Jurkat, Clone E6-1 (cell line): ENCODE results near the gene ARHGAP24.
"Not testable (repeated sequence)": the region's sequence is repeated elsewhere in the genome, so short reads cannot be mapped to it uniquely, and the experiment has no call there.

Source experiments
- DNase-seq: peaks from one replicate; pipeline ENCODE4 v3.0.0-alpha.2; 2011; ENCODE audit warnings: low read depth, low spot score
- H3K4me3 ChIP-seq: 2 replicates; pipeline ENCODE4 v1.5.1; 2011; ENCODE audit warnings: mild to moderate bottlenecking, low read length, control low read depth, moderate library complexity

Gene ARHGAP24

DNA sequence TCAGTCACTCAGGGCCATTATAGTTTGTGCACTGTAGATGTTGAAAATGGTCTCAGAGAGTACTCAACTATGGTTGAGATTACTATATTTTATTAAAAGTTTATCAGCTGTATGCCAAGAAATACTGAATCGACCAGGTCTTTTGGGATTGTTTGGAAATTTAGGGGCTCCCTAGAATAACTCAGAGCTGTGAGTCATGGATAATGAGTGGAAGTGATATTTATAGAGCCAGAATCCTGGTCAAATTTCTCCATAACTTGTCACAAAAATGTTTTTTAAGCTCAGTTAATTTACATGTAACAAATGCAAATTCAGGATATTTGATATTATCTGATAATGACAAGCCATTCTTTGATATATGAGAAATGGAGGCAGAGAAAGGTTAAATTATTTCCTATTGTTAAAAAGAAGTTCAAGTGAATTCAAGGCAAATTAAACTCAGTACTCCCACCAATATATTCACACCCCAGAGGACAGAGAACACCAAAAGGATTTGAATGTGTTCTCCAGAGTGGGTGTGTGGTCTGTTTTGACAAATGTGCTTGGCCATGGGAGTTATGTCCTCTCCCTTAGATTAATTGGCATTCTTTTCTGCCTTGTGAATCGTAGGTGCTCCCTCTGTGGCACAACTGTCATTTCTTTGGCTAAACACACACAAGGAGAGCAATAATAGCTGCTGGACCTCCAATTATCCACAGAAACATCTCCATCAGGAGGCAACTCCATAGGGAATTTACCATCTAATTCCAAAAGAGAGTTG lies 37.7 kb downstream of the ARHGAP24 start:
- H3K4me3 ChIP-seq, result no peak overlapping the region
- DNase-seq, result no peak

DNA sequence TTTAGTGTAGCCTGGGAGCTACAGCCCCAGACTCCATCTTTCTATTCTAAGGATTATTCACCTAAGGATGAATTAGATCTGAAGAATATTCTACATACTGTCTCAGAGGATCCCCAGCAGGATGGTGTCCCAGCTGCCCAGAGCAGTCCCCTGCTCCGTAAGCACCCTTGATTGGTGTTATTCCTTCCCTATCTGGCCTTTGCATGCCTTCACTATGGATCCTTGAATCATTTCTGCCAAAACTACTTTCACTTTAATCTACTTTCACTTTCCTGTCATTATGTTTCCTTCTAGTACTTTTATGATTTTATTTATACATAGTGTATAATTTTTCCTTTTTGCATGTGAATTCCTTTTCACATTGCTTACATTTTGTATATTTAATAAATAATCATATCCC lies 39.2 kb downstream of the ARHGAP24 start:
- no peak overlapping the region for H3K4me3 ChIP-seq
- DNase-seq, result no peak

DNA sequence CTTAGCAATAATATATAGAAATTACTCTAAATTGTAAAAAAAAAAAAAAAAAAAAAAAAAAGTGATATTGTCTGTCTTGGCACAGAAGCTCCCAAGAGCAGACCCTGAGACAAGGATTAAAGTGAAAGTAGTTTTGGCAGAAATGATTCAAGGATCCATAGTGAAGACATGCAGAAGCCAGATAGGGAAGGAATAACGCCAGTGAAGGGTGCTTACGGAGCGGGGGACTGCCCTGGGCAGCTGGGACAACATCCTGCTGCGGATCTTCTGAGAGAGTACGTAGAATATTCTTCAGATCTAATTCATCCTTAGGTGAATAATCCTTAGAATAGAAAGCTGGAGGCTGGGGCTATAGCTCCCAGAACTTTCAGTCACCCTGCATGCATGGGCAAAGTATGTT lies 39.8 kb downstream of the ARHGAP24 start:
- H3K4me3 ChIP-seq, result no peak overlapping the region
- no peak for DNase-seq

DNA sequence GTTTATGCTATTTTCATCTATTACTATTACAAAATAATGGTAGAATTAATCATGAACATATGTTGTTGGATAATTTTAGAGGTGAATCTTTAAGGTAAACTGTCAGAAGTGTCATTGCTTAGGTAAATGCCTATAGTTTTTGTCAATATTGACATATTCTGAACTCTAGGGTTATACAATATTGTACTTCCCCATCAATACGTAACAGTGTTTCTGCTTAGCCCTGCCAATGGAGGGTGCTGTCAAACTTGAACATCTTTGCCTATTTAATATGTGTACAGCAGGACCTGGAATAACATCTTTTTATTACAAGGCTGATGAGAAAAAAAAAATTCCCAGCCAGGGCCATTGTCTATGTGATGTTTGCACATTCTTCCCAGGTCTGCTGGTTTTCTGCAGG lies 40.8 kb downstream of the ARHGAP24 start:
- no peak for DNase-seq
- H3K4me3 ChIP-seq, result no peak overlapping the region

DNA sequence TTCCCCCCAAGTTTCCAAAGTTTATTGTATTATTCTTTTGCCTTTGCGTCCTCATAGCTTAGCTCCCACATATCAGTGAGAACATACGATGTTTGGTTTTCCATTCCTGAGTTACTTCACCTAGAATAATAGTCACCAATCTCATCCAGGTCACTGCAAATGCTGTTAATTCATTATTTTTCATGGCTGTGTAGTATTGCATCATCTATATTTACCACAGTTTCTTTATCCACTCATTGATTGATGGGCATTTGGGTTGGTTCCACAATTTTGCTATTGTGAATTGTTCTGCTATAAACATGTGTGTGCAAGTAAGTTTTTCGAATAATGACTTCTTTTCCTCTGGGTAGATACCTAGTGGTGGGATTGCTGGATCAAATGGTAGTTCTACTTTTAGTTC lies 43.6 kb downstream of the ARHGAP24 start:
- H3K4me3 ChIP-seq, DNase-seq: not testable (repeated sequence)

DNA sequence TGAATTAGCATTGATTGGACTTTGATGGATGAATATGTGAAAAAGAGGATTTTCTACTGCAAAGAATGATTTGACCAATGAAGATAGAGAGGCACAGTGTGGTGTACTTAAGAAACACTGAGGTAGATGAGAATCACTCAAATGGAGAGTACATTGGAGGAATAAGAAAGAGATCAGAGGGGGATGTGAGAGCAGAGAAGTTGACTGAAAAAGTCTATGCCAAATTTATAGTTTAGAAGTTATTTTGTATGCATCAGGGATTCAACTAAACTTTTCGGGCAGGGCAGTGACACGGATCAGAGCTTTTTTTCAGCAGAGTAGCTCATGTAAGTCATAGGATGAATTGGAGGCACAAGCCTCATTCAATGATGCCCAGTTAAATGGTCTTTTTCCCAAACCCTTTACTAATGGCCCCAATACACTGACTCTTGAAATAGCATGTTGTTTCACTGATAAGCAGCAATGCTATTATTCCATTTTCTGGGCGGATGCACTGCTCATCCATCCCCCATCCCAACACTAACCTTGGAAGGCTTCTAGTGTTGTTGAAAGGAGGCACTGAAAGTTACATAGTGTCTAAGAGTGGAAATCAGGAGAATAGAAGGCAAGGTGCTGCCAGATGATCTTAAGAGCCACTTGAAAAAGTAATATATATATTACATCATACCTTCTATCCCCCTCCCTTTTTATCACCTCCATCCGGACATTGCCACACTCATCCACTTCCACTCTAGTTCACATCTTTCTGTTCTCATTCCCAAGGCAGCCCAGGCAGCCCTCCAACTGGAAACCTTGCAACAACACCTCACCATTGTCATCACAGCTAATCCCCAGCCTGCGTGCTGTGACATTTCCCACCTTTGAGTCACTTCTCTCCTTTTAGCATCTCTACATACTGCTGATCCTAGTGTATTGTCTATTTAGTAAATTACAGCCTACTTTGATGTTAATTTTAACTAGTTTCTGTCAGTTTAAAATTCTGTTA lies 46.1 kb downstream of the ARHGAP24 start:
- DNase-seq, result no peak

DNA sequence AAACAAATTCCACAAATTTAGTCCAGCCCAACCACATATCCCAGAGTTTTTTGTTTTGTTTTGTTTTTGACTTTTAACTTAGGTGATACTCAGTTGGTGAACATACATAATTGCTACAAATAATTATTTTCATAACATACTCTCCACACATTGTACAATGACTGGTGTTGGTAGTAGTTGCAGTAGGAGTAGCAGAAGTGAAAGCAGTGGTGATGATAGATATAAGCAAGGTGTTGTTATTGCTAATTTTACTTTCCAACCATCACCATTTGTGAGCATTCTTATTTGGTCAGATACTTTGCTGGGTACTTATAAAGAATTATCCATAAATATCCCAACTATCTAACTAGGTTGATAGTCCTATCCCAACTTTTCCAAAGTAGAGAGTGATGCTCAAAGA lies 47.3 kb downstream of the ARHGAP24 start:
- no peak for DNase-seq

More for the DNA sequence above, 46.1 kb downstream of the ARHGAP24 start:
- H3K4me3 ChIP-seq, result no peak overlapping the region

DNA sequence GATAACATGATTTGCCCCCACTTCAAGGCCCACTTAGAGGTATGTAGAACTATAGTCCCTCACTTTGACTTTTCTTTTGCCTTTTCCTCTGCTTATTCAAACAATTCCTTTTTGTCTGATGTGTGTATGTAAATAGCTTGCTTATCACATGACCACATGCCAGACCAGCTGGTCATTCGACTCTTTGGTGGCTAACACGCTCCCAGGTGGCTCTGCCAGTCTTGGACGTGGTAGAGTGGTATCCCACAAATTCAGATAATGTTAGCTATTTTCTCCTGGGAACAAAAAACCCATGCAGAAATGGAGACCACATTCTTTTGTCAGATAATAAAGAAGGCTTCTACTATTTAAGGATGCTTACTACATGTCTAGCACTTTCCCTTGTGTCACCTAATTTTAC lies 47.9 kb downstream of the ARHGAP24 start:
- no peak overlapping the region for H3K4me3 ChIP-seq
- DNase-seq, result no peak

More for the DNA sequence above, 47.3 kb downstream of the ARHGAP24 start:
- no peak overlapping the region for H3K4me3 ChIP-seq

DNA sequence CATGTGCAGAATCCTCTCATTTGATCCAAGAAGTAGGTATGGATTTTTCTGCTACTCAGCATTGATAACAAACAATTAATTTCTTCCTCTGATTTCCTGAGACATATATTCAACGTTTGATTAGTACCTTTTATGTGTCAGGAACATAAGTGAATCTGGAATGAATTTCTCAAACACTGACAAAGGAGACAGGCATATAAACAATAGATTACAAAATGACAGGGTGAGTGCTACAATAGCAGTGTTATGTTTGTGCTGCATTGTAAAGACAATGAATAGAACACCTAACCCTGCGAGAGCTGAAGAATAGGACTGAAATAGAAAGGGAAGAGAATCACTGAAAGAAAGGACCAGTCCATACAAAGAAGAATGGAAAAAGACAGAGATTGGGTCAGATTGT lies 52.9 kb downstream of the ARHGAP24 start:
- no peak overlapping the region for H3K4me3 ChIP-seq
- no peak for DNase-seq

DNA sequence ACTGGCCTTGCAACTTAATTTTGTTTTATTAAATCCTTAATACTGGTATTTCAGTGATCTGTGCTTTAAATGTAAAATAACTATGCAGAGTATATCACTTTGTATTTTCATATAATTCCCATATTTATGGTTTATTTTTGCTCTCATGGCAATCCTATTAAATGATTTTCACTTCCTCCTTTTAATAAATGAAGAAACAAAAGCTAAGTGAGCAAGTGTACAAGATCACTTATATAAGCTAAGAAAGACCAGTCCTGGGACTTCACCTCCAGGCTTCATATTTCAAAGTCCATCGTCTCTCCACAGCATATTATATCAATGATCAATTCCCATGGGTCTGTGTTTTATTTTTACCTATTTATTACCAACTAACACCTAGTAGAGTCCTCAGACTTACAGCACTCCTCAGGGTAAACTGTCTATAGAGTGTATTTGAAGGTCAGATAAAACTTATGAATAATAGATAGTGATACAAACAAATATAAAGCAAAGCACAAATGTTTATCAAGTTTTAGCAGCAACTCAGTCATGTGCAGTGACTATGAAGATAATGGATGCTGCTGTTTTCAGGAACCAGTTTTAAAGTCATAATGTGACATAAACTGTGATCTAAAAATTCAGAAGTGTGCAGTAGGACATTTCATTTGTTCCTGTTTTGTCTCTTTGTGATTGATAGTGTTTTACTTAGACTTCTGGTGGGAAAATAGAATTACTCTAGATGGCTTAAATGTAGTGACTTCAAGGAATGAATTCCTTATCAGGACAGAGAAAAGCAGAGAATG lies 56.8 kb downstream of the ARHGAP24 start:
- H3K4me3 ChIP-seq, result no peak overlapping the region
- DNase-seq, result no peak

DNA sequence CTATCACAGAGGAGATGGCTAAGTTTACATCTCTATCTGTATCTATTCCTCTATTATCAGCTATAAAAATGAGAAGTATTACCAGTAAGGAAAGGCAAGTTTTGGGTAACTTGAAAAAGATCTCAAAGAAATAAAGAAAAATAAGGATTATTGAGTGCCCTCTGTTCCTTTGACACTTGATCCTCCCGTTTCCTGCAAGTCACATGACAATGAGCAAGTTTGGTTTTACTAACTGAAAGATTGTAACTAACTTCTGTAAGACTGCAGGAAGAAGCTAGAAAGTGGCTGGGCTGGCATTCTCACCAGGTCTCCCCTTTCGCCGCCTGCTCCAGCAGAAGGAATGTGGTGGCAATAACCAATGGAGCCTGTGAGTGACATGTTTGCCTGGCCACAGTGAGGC lies 59.2 kb downstream of the ARHGAP24 start:
- DNase-seq, result no peak
- no peak overlapping the region for H3K4me3 ChIP-seq

DNA sequence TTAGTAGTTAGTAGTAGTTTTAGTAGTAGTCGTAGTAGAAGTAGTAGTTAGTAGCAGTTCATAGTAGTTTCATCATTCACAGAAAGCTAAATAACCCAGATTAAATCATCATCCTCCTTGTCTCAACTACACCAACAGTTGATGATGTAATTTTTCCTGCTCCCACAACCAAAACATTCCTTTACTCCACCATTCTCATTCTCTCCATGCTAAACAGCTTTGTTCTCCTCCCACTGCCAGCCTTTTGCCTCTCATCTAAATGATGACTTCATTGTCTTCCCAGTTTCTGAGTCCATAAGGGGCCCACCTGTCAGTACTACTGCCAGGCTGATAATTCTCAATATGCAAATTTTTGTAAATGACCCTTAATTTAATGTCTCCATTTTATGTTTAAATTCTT lies 68.9 kb downstream of the ARHGAP24 start:
- no peak overlapping the region for H3K4me3 ChIP-seq

DNA sequence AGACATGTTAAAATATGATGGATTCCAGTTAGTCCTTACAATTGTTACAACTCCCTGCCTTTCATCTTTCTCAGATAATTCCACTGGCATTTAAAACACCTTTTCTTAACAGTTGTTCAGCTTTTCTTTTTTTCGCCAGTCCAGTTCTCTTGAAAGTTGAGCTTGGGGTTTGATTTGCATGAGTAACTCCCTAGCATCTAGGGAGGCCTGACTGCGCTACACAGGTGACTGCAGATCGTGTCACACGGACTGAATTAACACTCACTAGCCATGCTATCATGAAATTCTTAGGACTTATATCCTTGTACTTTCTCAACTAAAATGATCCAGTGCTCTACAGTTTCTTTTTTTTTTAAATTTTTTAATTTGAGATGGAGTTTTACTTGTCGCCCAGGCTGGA lies 69.8 kb downstream of the ARHGAP24 start:
- no peak overlapping the region for H3K4me3 ChIP-seq
- no peak for DNase-seq

More for the DNA sequence above, 68.9 kb downstream of the ARHGAP24 start:
- no peak for DNase-seq

DNA sequence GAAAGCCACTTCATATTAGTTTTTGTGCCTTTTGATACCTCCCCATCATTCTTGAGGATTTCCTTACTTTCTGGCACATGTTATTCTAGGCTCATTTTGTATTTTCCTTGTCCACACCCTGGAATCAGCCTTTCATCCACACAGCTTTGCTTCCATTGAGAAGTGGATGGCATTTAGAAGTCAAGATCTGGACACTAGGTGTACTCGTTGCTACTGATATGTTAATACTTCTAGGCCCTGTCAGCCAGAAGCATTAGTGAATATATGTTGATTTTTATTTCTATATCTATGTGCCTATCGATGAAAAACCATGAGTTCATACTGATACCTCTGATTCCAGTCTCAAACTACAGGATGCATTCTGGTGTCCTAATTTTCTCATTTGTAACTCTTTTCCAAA lies 73.2 kb downstream of the ARHGAP24 start:
- no peak for DNase-seq
- H3K4me3 ChIP-seq, result no peak overlapping the region

DNA sequence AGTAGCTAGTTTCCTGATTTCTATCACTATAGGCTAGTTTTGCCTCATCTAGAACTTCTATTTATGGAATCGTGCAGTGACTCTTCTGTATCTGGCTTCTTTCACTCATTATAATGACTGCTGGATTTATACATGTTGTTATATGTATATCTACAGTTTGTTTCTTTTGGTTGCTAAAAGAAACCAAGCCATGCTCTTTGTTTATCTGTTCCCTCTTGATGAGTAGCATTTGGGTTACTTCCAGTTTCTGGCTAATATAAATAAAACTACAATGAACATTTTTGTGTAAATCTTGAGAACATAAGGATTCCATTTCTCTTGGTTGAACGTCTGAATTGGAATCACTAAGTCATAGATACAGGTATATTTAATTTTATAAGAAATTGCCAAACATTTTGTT lies 73.9 kb downstream of the ARHGAP24 start:
- H3K4me3 ChIP-seq, result no peak overlapping the region
- no peak for DNase-seq

DNA sequence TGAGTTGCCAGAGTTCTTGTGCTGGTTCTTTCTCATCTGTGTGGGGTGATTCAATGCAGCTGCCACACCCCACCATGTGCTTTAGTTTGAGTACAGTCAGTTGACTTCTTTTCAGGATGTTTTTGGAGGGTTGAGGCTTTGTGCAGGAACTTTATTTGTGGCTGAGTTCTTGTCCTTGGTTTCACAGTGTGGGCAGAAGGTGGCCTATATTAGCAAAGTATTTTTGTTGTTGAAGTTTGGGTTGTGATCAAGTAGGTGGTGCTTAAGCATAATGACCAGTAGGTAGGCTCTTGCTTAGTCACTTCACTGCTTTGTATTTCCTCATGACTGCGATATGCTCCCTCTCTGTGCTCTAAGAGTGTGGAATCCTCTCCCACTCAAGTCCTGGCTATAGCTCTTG lies 80.3 kb downstream of the ARHGAP24 start:
- no peak for DNase-seq

DNA sequence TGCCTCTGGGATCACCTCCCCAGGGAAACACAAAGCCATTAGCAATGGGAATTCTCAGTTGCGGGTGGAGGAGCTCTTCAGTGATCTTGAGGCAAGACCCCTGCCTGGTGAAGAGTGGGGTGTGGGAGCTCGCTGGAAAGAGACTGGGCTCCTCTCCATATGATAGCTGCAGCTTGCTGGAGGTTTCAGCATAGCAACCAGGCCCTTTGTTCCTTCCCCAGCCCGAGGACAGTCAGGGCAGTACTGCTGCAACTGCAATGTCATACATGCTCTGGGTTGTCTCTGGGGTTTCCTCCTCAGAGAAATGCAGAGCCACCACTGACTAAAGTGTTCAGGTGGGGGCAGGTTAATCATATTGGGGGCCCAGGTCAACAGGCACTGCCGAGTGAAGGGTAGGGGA lies 81.3 kb downstream of the ARHGAP24 start:
- no peak for DNase-seq
- H3K4me3 ChIP-seq, result no peak overlapping the region

More for the DNA sequence above, 80.3 kb downstream of the ARHGAP24 start:
- H3K4me3 ChIP-seq, result no peak overlapping the region

DNA sequence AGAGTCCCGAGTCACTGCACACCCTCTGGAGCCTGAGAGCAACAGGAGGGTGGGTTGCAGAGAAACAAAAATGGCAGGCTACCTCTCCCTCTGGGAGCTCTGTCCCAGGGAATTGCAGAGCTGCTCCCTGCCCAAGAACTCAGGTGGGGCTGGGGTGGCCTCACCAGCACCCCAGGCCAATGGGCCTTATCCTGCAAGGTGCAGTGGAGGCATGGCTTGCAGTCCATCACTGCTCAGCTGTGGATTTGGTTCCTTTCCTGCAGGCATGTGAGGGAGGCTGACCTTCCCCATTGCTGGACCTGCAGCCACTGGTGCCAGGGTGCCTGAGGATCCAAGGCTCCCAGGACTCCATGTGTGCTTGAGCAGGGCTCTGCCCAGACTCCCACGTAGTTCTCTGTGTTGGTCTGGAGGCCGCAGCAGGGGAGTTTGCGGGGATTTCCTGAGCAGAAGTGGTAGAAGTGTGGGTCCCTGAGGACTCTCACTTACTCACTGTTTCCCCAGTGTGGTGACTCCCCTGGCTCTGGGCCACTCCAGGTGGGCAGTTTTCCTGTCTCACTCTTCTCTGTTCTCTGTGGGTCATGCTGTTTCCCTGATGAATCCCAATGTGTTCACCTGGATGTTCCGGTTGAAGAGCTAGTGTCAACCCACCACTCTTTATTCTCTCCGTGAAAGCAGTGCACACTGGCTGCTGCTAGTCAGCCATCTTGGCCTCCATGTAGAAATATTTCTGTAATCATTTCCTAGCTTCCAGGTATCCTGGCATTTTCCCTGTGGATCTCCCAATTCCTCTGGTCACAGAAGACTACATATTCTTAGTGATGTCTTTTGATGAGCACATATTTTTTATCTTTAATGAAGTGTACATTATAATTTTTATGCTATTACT lies 82.3 kb downstream of the ARHGAP24 start:
- H3K4me3 ChIP-seq, result no peak overlapping the region
- no peak for DNase-seq
